Common myeloid progenitor, CD34-positive (primary cell): Measurements from ENCODE around the gene HAUS3.
"Not testable (repeated sequence)": the region's sequence is repeated elsewhere in the genome, so short reads cannot be mapped to it uniquely, and the experiment has no call there.

ENCODE experiments used
- CTCF ChIA-PET: fragments of 350-600 bp; sonication (Branson Sonifier 250); formaldehyde crosslinking; loops from one replicate; lab custom pipeline; 2021; ENCODE audit warnings: antibody characterized with exemption; lab: Charles Lee
- POLR2A ChIA-PET: fragments of 350-600 bp; sonication (Branson Sonifier 250); formaldehyde crosslinking; loops from one replicate; lab custom pipeline; 2021; ENCODE audit warnings: antibody characterized with exemption; lab: Charles Lee
- DNase-seq, 3 donors: peaks; one replicate each; pipeline versions ENCODE4 v3.0.0 to v3.0.0-alpha.2; 2013
- H3K27ac ChIP-seq, 2 experiments: 1 replicate in 1 of 2; 2 replicates in 1 of 2; pipeline ENCODE4 v1.7.0; 2013; ENCODE audit warnings: inconsistent platforms in 2 of 2, low read length in 2 of 2, mild to moderate bottlenecking in 2 of 2, low read depth in 1 of 2, moderate library complexity in 1 of 2; ENCODE audit not compliant: severe bottlenecking in 2 of 2, insufficient read depth in 1 of 2, poor library complexity in 1 of 2
- H3K27me3 ChIP-seq, 5 experiments: replicated peaks in 2 of 5; 1 replicate in 3 of 5; 2 replicates in 2 of 5; pipeline versions ENCODE4 v1.6.1 to v1.7.0; 2013; ENCODE audit warnings: low read length in 4 of 5, mild to moderate bottlenecking in 2 of 5, moderate library complexity in 2 of 5, inconsistent platforms in 1 of 5; ENCODE audit not compliant: insufficient read depth in 5 of 5, control insufficient read depth in 4 of 5
- H3K36me3 ChIP-seq, 4 experiments: 1 replicate in 2 of 4; 2 replicates in 2 of 4; pipeline versions ENCODE4 v1.6.1 to v1.7.0; 2013; ENCODE audit warnings: low read length in 3 of 4, control low read depth in 1 of 4, mild to moderate bottlenecking in 1 of 4; ENCODE audit not compliant: control insufficient read depth in 4 of 4, insufficient read depth in 4 of 4
- H3K4me1 ChIP-seq, 4 experiments: 1 replicate in 3 of 4; 2 replicates in 1 of 4; pipeline versions ENCODE4 v1.6.1 to v1.7.1; 2013; ENCODE audit warnings: low read length in 3 of 4, mild to moderate bottlenecking in 3 of 4, control low read depth in 1 of 4, inconsistent platforms in 1 of 4, moderate library complexity in 1 of 4; ENCODE audit not compliant: control insufficient read depth in 4 of 4, insufficient read depth in 4 of 4; ENCODE audit errors: control extremely low read depth in 1 of 4
- H3K4me3 ChIP-seq, 7 experiments: 1 replicate in 4 of 7; 2 replicates in 3 of 7; pipeline versions ENCODE4 v1.5.1 to v1.7.0; 2013; ENCODE audit warnings: mild to moderate bottlenecking in 7 of 7, low read length in 6 of 7, moderate library complexity in 6 of 7, inconsistent platforms in 2 of 7, low read depth in 2 of 7, control low read depth in 1 of 7; ENCODE audit not compliant: insufficient read depth in 4 of 7, control insufficient read depth in 1 of 7; ENCODE audit errors: extremely low read depth in 1 of 7
- H3K9me3 ChIP-seq, 5 experiments: 1 replicate in 4 of 5; 2 replicates in 1 of 5; pipeline versions ENCODE4 v1.6.1 to v1.7.1; 2013; ENCODE audit warnings: low read length in 4 of 5, mild to moderate bottlenecking in 2 of 5, inconsistent platforms in 1 of 5, low read depth in 1 of 5, moderate library complexity in 1 of 5; ENCODE audit not compliant: control insufficient read depth in 4 of 5, insufficient read depth in 2 of 5; ENCODE audit errors: control extremely low read depth in 1 of 5
- WGBS: methylation state at CpG from one replicate; pipeline ENCODE4 v1.1.5; 2013; ENCODE audit not compliant: insufficient coverage; 5-methylcytosine and 5-hydroxymethylcytosine counted together

The HAUS3 gene

DNA sequence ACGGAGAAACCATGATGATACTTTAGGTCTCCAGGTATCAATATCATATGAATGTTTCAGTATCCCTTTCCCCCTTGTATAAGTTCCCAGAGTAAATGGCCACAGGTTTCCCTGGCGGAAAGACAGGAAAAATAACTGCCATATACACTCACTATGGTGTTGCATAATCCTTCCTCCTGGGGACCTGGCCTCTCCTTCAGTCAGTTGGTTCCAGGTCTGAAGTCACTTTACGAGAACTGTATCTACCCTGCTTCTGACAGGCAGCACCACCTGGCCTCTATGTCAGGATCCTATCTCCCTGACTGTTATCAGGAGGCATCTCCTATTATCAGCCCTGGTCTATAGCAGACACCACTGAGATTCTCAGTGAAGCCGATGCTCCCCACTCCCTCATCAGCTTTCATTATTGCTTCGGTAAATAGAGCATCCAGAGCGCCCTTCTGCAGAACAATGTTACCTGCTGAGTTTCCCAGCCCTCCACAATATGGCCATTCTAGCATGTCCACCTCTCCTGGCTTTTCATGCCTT lies 22.6 kb downstream of the HAUS3 start:
- ChIA-PET POLR2A (interaction anchor here (0.6 to 1.5 kb wide), 2 partner anchors 19 to 52 kb away, joined by 4 read pairs; no protein-coding TSS in a partner anchor), CTCF (interaction anchor here (1.0 to 2.6 kb wide), 22 partner anchors 10 to 249 kb away, joined by 3 to 16 read pairs (median 4); partner anchors contain the start of gene RNF4)
- H3K4me1 ChIP-seq = peaks cover 0 to 3% (median under 1%) of the 10 kb centered on the region in 4 experiments
- H3K27me3 ChIP-seq = no peaks in the 10 kb centered on the region
- H3K9me3 ChIP-seq = no peaks in the 10 kb centered on the region
- H3K36me3 ChIP-seq = peaks cover 6 to 14% (median 8%) of the 10 kb centered on the region in 4 experiments
- 96% methylated on average over 6 of the region's 6 CpGs for WGBS
- H3K27ac ChIP-seq = no peak overlapping the region
- H3K4me3 ChIP-seq = no peak overlapping the region
- no peak for DNase-seq

DNA sequence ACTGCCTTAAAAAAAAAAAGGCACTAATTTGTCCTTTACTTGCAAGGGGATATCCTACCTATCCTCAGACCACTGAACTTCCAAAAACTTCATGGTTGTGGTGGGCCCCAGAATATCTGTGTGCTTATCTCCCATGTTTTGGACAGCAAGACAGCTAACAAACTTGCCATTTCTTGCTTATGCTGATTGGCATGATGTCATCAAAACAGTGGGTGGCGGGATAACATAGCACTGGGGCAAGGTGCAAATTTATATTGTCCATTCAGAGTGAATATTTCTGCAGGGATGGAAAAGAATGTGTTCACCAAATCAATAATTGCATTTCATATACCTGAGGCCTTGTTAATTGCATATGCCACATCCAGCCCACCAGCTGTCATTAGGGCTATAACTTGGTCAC lies 23.5 kb downstream of the HAUS3 start:
- Histone ChIP-seq H3K4me3 (no peak overlapping the region), H3K4me1 (peaks cover 0 to 3% (median under 1%) of the 10 kb centered on the region in 4 experiments), H3K36me3 (peaks cover 5 to 12% (median 8%) of the 10 kb centered on the region in 4 experiments), H3K9me3 (no peaks in the 10 kb centered on the region), H3K27me3 (no peaks in the 10 kb centered on the region), H3K27ac (no peak overlapping the region)
- no peak for DNase-seq
- ChIA-PET POLR2A (no interaction called here), CTCF (interaction anchor here (0.7 to 2.4 kb wide), 4 partner anchors 10 to 144 kb away, joined by 3 to 8 read pairs (median 5); no protein-coding TSS in a partner anchor)
- no CpG with 5 or more reads among the region's 1 CpG for WGBS

DNA sequence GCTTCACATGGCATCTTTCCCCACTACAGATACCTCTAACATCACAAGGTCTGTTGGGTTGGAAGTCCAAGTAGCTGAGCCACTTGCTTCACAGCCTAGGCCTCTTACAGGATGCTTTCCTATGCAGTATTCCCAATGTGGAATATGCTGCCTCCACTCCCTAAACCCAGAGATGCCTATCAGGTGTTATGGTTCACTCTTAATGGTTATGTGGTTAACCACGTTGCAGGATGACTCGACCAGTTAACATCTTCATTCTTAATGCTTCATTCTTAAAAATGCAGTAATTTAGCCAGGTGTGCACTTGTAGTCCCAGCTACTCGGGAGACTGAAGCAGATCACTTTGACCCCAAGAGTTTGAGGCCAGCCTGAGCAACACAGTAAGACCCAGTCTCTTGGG lies 24.2 kb downstream of the HAUS3 start:
- Histone ChIP-seq H3K27me3 (no peaks in the 10 kb centered on the region), H3K4me1 (peaks cover 0 to 3% (median under 1%) of the 10 kb centered on the region in 4 experiments), H3K4me3 (no peak overlapping the region), H3K9me3 (no peaks in the 10 kb centered on the region), H3K36me3 (peaks cover 1 to 7% (median 5%) of the 10 kb centered on the region in 4 experiments), H3K27ac (no peak overlapping the region)
- no peak for DNase-seq
- whole genome bisulfite sequencing = 42% methylated on average over 3 of the region's 3 CpGs
- ChIA-PET POLR2A (no interaction called here), CTCF (interaction anchor here (1.0 to 1.9 kb wide), 4 partner anchors 21 to 140 kb away, joined by 3 to 8 read pairs (median 3); no protein-coding TSS in a partner anchor)

DNA sequence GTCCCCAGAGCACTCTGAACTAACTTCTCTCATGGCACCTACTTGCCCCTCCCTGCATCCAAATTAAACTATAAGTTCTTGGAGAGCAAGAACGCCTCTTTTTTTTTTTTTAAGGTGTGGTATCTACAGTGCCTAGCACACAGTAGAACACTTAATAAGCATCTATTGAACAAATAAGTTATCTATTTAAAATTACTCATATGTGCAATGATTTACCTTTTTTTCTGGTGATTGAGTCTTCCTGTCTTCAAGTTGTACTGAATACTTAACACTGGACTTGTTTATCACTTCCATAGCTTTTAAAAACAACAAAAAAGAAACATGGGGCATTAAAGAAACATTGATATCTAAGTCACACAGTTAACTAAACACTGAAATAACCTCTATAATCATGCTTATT lies 29.1 kb downstream of the HAUS3 start:
- no peak for DNase-seq
- no peak overlapping the region for H3K4me3 ChIP-seq
- H3K27me3 ChIP-seq = no peaks in the 10 kb centered on the region
- no CpG with 5 or more reads among the region's 1 CpG for WGBS
- H3K36me3 ChIP-seq = no peaks in the 10 kb centered on the region
- H3K27ac ChIP-seq = no peak overlapping the region
- ChIA-PET POLR2A (no interaction called here), CTCF (no interaction called here)
- no peaks in the 10 kb centered on the region for H3K4me1 ChIP-seq
- H3K9me3 ChIP-seq = no peaks in the 10 kb centered on the region

DNA sequence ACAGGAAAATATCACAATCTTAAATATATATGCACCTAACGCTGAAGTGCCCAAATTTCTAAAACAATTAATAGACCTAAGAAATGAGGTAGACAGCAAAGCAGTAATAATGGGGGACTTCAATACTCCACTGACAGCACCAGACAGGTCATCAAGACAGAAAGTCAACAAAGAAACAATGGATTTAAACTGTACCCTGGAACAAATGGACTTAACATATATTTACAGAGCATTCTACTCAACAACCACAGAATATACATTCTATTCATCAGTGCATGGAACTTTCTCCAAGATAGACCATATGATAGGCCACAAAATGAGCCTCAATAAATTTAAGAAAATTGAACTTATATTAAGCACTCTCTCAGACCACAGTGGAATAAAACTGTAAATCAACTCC lies 39.1 kb downstream of the HAUS3 start:
- DNase-seq, H3K4me1 ChIP-seq, H3K36me3 ChIP-seq, CTCF ChIA-PET, POLR2A ChIA-PET, H3K4me3 ChIP-seq, H3K27me3 ChIP-seq, H3K27ac ChIP-seq, H3K9me3 ChIP-seq: not testable (repeated sequence)
- WGBS = no CpG with 5 or more reads among the region's 1 CpG

DNA sequence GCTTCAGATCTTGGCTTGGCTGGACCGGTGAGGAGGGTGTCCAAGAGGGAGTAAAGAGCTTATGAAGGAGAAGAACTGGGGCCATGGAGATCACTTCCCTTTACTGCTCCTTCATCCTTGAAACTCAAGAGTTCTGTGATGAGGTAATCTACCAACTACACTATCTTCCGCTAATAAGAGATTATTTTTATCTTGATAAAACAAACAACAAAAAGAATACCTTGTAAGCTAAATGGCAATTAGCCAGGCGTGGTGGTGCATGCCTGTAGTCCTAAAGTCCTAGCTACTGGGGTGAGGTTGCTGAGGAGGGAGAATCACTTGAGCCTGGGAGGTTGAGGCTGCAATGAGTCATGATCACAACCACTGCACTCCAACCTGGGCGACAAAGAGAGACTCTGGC lies 47.4 kb downstream of the HAUS3 start:
- Histone ChIP-seq H3K4me1 (no peaks in the 10 kb centered on the region), H3K36me3 (peaks cover 0 to 7% (median 0%) of the 10 kb centered on the region in 4 experiments), H3K27me3 (no peaks in the 10 kb centered on the region), H3K9me3 (no peaks in the 10 kb centered on the region), H3K4me3 (no peak overlapping the region), H3K27ac (no peak overlapping the region)
- ChIA-PET CTCF (no interaction called here), POLR2A (no interaction called here)
- DNase-seq = no peak
- 100% methylated on average over 1 of the region's 4 CpGs for WGBS

DNA sequence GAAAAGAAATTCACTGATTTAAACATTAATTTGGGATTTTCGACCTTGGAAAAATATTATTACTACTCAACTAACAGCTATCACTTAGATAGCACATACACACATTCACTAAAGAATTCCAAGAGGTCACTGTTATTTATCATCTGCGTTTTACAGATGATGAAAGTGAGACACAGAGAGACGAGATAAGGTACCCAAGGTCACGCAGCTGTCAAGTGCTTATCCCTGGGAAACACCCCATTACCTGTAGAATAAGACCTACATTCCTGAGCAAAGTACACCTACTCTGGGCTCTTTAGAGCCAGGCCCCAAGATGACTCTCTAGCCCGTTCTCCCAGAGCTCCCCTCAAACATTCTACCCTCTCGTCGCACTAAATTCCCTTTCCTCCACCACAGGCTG lies 48.6 kb downstream of the HAUS3 start:
- ChIA-PET POLR2A (no interaction called here), CTCF (interaction anchor here (1.3 kb wide), 1 partner anchor 27 kb away, joined by 3 read pairs; no protein-coding TSS in a partner anchor)
- no peak for DNase-seq
- no peaks in the 10 kb centered on the region for H3K9me3 ChIP-seq
- H3K27me3 ChIP-seq = no peaks in the 10 kb centered on the region
- no peak overlapping the region for H3K27ac ChIP-seq
- H3K4me1 ChIP-seq = no peaks in the 10 kb centered on the region
- 100% methylated on average over 5 of the region's 7 CpGs for WGBS
- H3K36me3 ChIP-seq = peaks cover 0 to 7% (median 0%) of the 10 kb centered on the region in 4 experiments
- no peak overlapping the region for H3K4me3 ChIP-seq
